GM10847 (cell line): Measurements from ENCODE around the gene BLZF1.

Experiments used
- POLR2A ChIP-seq: IDR thresholded peaks from 2 replicates; pipeline ENCODE4 v1.6.1; 2011; ENCODE audit not compliant: insufficient read length; ENCODE audit errors: extremely low read depth

Gene BLZF1

GRCh38 chr1:169347688-169348382 lies 20.2 kb upstream of the BLZF1 start:
- TF ChIP-seq POLR2A = no peak

GRCh38 chr1:169348383-169349036 lies 19.5 kb upstream of the BLZF1 start:
- TF ChIP-seq POLR2A = no peak

GRCh38 chr1:169360415-169360814 lies 7.6 kb upstream of the BLZF1 start:
- TF ChIP-seq POLR2A = no peak

- no peak for TF ChIP-seq POLR2A
These were observed 6.7 kb upstream of the BLZF1 start for GRCh38 chr1:169361281-169361680.

GRCh38 chr1:169363046-169363730 lies 4.8 kb upstream of the BLZF1 start:
- TF ChIP-seq POLR2A = no peak

GRCh38 chr1:169364948-169365347 lies 3.0 kb upstream of the BLZF1 start:
- no peak for TF ChIP-seq POLR2A

GRCh38 chr1:169367096-169367685 lies 804 bp upstream of the BLZF1 start:
- TF ChIP-seq POLR2A = no peak

- TF ChIP-seq POLR2A = no peak
These were observed 393 bp downstream of the BLZF1 start for GRCh38 chr1:169368406-169368769.

GRCh38 chr1:169371404-169371803 lies 3.4 kb downstream of the BLZF1 start:
- no peak for TF ChIP-seq POLR2A

GRCh38 chr1:169381162-169381561 lies 13.2 kb downstream of the BLZF1 start:
- TF ChIP-seq POLR2A = no peak

GRCh38 chr1:169383449-169383848 lies 15.5 kb downstream of the BLZF1 start:
- TF ChIP-seq POLR2A = no peak

GRCh38 chr1:169387399-169387798 lies 19.4 kb downstream of the BLZF1 start:
- no peak for TF ChIP-seq POLR2A

GRCh38 chr1:169390303-169390702 lies 22.3 kb downstream of the BLZF1 start:
- TF ChIP-seq POLR2A = no peak

GRCh38 chr1:169392406-169392805 lies 24.4 kb downstream of the BLZF1 start:
- TF ChIP-seq POLR2A = no peak

GRCh38 chr1:169395955-169396354 lies 28.0 kb downstream of the BLZF1 start:
- no peak for TF ChIP-seq POLR2A

GRCh38 chr1:169414952-169415351 lies 47.0 kb downstream of the BLZF1 start:
- TF ChIP-seq POLR2A = no peak

GRCh38 chr1:169421309-169421708 lies 53.3 kb downstream of the BLZF1 start:
- TF ChIP-seq POLR2A = no peak
